ENCODE measurements around the gene ILKAP.

Gene ILKAP

DNA sequence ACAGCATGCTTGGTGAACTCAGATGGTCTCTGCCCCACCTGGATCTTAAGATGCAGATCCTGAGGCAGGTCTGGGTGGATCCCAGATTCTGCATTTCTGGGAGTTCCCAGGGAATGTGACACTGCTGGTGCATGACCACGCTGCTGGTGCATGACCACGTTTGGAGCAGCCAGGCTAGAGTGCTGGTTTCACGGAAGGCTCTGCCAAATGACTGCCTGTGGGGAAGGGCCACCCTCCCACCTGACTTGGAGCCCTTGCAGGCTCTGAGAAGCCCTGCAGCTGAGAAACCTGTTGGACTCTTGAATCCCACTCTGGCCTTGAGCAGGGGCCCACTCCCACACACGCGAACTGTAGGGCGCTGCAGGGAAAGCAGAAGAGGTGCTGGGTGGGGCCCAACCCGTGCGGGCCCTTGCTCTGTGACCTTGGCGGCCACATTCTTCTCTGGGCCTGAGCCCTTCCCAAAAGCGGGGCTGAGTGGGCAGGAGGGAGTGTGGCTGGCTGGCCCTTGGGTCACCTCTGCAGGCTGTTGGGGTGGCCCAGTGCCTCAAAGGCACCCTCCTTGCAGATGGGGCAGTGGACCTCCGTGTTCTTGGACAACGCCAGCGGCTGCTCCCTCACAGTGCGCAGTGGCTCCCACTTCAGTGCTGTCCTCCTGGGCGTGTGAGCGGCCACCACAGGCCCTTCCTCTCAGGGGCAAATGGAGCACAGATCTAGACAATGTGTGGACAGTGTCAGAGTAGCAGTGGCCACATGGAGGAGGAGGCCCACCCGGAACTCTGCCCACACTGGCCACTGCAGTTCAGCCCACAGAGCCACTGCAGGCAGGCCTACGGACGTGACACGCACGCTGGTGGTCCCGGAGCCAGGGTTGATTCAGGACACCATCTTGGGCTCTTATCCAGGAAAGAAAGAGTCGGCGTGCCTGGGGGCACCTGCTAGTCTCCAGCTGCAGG is 36.8 kb downstream of the ILKAP start:
- in situ Hi-C loops (cut with HindIII; ENCODE audit: low sequenced_read_pairs) = no loop called here

DNA sequence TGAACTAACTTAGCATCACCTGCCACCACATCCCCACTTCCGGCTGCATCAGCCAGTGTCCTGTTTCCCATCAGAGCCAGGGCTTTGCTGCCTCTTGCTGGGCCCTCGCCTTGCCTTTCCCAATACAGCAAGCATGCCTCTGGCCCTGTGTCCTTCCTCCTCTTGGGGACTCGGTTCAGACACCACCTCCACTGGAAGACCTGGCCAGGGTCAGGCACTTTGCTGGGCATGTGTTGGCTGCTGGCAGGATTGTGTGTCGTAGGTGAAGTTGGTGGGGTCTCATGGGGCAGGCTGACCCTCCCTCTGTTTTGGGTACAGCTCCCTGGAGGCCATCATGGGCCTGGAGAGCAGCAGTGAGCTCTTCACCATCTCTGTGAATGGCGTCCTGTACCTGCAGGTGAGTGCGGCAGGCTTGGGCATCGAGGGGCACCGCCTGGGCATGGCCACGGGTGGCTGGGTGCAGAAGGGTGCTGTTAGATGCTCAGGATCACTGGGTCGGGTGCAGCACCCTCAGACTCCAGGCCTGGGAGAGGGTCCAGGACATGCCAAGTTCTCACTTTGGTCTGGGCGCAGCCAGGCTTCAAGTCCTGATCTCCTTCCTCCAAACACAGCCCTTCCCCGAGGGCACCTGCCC is 38.1 kb downstream of the ILKAP start:
- in situ Hi-C loops (cut with HindIII; ENCODE audit: low sequenced_read_pairs) = no loop called here

- in situ Hi-C loops (cut with HindIII; ENCODE audit: low sequenced_read_pairs) = no loop called here
These were observed 38.6 kb downstream of the ILKAP start for GRCh38 chr2:238164906-238165287.

GRCh38 chr2:238163481-238164198 is 39.9 kb downstream of the ILKAP start:
- in situ Hi-C loops (cut with HindIII; ENCODE audit: low sequenced_read_pairs) = no loop called here

GRCh38 chr2:238162846-238163441 is 40.6 kb downstream of the ILKAP start:
- in situ Hi-C loops (cut with HindIII; ENCODE audit: low sequenced_read_pairs) = no loop called here

DNA sequence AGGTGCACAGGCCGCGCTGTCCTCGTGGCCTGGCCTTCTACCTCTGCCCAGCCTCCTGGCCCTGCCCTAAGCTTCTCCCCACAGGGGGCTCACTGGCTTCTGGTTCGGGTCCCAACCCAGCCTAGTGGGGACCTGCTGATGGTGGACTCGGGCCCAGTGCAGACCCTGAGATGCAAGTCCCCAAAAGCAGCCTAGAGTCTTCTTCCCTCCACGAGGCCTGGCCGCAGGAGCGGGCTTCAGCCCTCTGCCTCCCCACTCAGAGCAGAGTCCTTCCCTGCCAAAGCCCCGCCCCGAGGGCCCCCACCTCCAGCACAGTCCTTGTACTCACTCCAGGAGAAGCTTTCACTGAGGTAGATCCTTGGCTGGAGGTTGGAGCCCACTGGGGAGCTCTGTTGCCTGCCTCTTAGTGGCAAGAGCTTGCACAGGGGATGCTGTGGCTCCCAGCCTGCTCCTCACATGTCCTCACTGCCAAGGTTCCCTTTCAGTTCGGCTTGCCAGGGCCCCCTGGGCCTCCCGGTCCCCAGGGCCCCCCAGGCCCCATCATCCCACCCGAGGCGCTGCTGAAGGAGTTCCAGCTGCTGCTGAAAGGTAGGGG is 41.1 kb downstream of the ILKAP start:
- in situ Hi-C loops (cut with HindIII; ENCODE audit: low sequenced_read_pairs) = no loop called here

- in situ Hi-C loops (cut with HindIII; ENCODE audit: low sequenced_read_pairs) = no loop called here
These were observed 42.0 kb downstream of the ILKAP start for GRCh38 chr2:238161291-238162051.

GRCh38 chr2:238160206-238161129 is 43.0 kb downstream of the ILKAP start:
- in situ Hi-C loops (cut with HindIII; ENCODE audit: low sequenced_read_pairs) = no loop called here

- in situ Hi-C loops (cut with HindIII; ENCODE audit: low sequenced_read_pairs) = no loop called here
These were observed 43.8 kb downstream of the ILKAP start for GRCh38 chr2:238159661-238160205.

GRCh38 chr2:238159071-238159539 is 44.4 kb downstream of the ILKAP start:
- in situ Hi-C loops (cut with HindIII; ENCODE audit: low sequenced_read_pairs) = no loop called here

DNA sequence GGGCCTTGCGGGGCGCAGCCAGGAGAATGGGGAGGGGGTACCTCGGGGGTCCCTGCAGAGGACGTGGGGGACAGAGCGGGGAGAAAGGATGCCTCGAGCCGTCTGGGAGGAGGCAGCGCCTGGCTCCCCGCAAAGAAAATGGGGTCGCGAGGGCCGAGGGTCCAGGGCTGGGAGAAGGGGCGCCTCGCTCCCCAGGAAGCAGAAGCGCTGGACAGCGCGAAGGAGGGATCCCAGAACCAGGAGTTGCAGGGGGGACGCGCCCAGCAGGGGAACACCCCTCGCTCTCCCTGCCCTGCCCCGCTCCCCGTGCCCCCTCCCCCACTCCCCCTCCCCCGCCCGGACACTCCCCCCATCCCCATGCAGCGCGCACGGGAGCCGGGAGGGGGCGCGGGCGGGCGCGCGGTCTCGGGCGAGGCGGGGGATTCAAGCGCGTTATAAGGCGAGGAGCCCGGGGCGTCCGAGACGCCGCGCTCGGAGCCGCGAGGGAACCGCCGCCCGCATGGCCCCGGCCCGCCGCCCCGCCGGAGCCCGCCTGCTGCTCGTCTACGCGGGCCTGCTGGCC is 44.9 kb downstream of the ILKAP start, which contains the start of gene ERFE:
Gene ERFE (plus strand): TSS at position 462 of the 562 bp plus-strand sequence. CDS start 38 bp downstream, at position 500.
- in situ Hi-C loops (cut with HindIII; ENCODE audit: low sequenced_read_pairs) = no loop called here

GRCh38 chr2:238158018-238158508 is 45.4 kb downstream of the ILKAP start:
- in situ Hi-C loops (cut with HindIII; ENCODE audit: low sequenced_read_pairs) = no loop called here

- in situ Hi-C loops (cut with HindIII; ENCODE audit: low sequenced_read_pairs) = no loop called here
These were observed 45.9 kb downstream of the ILKAP start for GRCh38 chr2:238157506-238158017.

DNA sequence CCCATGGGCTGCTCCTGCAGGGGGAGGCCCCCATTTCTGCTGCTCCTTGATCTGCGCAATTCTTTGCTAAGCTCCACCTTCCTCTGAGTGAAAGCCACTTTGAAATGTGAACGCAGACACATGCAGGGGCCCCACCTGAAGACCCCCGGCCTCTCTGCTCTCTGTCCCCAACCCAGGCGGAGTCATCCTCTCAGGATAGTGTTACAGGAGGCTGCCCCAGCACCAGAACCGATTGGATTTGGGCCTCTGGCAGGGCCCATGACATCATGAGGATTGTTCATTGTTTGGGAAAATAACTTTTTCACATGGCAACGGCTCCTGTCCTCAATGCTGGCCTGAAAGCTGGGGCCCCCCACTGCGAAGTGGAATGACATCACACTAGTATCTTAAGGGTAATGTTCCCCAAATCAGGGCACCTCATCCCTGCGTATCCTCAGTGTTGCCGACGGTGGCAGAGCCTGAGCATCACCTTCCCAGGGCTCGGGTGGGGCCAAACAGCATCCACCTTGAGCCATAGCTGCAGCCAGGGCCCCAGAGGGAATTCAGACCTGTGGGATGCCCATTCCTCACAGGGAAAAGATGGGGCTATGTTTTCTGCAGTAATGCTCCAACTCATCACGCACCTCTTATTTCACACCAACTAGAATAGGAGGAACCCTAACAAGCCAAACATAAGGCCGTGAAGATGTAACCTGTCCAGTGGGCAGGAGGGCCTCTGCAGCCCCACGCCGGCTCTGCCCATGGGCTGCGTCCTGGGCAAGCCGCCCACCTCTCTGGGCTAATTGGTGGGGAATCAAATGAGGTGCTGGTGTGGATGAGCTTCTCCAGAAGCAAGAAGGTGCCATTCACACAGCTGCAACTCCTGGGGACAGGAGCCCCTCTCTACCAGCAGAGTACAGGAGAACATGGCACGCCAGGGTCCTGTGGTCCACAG is 47.5 kb downstream of the ILKAP start:
- in situ Hi-C loops (cut with HindIII; ENCODE audit: low sequenced_read_pairs) = no loop called here

DNA sequence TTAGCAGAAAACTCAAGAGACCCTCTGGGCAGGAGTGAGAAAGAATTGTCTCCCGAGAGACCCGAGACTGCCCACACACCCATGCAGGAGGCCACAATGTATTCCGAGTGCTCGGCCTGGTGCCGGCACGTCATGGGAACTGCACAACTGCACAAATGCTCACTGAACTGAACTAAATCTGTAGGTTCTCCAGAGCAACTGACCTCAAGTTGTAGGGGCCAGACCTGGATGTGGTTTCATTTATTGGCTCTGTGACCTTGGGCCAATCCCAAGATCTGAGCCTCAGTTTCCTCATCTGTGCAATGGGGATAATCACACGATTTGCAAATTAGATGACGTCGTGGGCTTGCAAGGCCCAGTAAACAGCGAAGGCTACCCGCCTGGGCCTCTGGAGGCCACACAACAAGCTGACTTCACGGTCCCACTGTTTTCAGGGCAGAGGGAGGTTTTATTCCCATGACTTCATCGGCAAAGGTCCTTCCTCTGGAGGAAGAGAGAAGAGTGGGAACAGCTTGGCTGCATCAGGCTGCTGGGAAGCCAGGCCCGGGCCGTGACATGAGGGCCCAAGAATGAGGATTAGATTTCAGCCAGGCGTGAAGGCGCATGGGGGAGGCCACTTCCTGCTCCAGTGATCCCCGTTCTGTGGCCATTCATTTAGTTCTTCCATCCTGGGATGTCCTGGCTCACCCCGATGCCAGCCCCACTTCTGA is 48.3 kb downstream of the ILKAP start:
- in situ Hi-C loops (cut with HindIII; ENCODE audit: low sequenced_read_pairs) = no loop called here

DNA sequence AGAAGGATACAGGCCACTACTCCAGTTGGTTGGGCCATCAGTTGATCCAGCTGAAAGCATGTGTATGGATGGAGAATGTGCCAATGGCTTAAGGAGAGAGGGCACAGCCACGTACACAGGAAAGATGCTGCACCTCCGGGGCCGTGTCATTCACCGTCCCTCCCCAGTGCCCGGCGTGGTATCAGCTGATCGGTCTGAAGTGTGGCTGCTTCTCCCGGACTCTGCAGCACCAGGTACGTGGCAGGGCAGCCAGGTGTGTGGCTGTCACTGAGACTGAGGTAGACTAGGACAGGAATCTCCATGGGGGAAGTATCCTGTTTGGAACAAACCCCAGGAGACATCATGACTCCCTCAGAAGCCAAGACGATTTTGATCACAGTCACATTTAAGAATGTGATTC is 48.9 kb downstream of the ILKAP start:
- in situ Hi-C loops (cut with HindIII; ENCODE audit: low sequenced_read_pairs) = no loop called here
